GM19395 (cell line): ENCODE measurements around the gene AP2A2.

Experiments used
- ATAC-seq: cut with Tn5 transposase; IDR thresholded peaks from one replicate; pipeline ENCODE4 v1.9.1; 2021; ENCODE audit warnings: mild to moderate bottlenecking, moderate library complexity; ENCODE audit not compliant: unreplicated experiment

Gene AP2A2

GRCh38 chr11:1052133-1053011 is 126.7 kb downstream of the AP2A2 start:
- ATAC-seq = no peak

- ATAC-seq = no peak
Measured at GRCh38 chr11:1053121-1053901, 127.6 kb downstream of the AP2A2 start.

DNA sequence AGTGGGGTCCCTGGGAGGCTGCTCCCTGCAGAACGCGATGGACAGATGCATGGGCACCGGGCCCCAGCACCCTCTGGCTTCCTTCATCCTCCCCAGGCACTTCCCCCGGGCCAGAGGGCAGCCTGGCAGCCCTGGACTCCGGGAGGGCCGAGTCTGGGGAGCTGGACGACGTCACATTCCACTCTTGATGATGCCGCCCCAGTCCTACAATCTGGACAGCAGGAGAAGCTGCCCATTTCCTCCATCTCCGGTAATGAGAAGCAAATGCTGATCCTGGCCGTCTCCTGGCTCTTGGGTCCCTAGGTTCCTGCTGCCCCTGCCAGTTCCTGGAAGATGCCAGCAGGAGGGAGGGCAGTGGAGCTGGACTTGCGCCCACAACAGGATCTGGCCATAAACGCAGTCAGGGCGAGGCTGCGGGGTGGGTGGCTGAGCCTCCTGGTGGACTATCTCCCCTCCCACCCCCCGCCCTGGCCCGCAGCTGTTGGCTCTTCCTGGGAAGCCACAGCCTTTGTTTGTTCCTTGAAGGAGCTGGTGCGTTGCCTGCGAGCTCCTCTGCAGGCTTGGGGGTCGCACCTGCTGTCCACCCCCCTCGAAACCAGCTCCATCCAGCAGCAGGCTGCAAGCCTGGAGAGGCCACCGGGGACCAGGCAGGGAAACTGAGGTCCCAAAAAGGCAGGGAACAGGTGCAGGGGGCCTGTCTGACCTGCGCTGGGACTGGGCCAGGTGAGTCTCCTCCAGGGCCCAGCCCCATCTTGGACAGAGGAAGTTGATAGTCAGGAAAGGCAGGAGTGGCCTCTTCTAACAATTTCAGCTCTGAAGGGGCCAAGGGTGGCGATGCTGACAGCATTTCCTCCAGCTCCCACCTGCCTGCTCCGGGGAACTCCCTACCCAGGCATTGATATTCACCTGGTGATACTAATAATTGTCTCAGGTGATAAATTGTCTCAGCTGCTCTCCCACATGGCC is 128.8 kb downstream of the AP2A2 start:
- ATAC-seq = no peak

DNA sequence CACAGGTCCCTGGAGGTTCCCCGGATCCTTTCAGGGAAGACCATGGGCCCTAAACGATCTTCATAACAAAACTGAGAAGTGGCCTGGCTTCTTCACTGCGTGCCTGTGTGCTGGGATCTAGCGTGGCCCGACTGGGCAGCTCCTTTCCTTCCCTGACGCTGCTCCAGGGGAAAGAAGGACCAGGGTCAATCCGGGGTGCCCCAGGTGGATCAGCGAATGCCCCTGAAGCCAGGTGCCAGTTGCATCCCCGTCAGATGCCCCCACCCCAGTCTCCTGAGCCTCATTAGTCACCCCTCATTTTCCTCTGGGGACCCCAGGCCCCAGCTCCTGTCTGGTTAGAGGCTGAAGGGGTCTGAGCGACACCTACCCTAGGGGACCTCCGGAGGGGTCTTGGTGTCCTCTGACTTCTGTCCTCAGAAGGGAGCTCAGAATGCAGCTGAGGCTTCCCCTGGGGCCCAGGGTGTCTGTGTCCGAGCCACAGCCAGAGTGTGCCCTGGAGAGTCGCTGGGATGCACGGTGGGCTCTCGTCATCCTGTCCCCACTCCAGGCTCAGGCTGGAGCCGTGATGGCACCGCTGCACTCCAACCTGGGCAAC is 129.5 kb downstream of the AP2A2 start:
- ATAC-seq = no peak

- ATAC-seq = no peak
Measured at GRCh38 chr11:1055990-1056771, 130.5 kb downstream of the AP2A2 start.

- ATAC-seq = no peak
Measured at GRCh38 chr11:1057806-1058205, 132.1 kb downstream of the AP2A2 start.

GRCh38 chr11:1059759-1060158 is 134.1 kb downstream of the AP2A2 start:
- no peak for ATAC-seq

- ATAC-seq = no peak
Measured at GRCh38 chr11:1060410-1060809, 134.7 kb downstream of the AP2A2 start.

- no peak for ATAC-seq
Measured at GRCh38 chr11:1060852-1061616, 135.4 kb downstream of the AP2A2 start.
